Neural cell (in vitro differentiated cells): ENCODE results near the gene PBX3. TPM values are rescaled to one million over a fixed set of nuclear protein-coding genes. Genes with fewer than 3 reads are reported as not detected.

Source experiments
- H2AFZ ChIP-seq: fragments of 200-600, 300-800 bp; sonication (generic), shearing (Covaris generic); 2 replicates; pipeline ENCODE4 v1.6.0; 2014; ENCODE audit warnings: low read depth, mild to moderate bottlenecking, antibody characterized with exemption, low read length, moderate library complexity
- H3F3A ChIP-seq: fragments of 200-600 bp; shearing (Covaris generic); 2 replicates; pipeline ENCODE4 v1.6.1; 2016; ENCODE audit warnings: mild to moderate bottlenecking, moderate library complexity, mixed read lengths, antibody characterized with exemption, low read length; ENCODE audit not compliant: insufficient read depth, poor library complexity, severe bottlenecking
- H3K27ac ChIP-seq: fragments of 200-600, 300-800 bp; sonication (generic), shearing (Covaris generic); 2 replicates; pipeline ENCODE4 v1.5.1; 2014; ENCODE audit warnings: mild to moderate bottlenecking, low read length, moderate library complexity
- H3K27me3 ChIP-seq: fragments of 300-800, 200-600 bp; sonication (generic), shearing (Covaris generic); 2 replicates; pipeline ENCODE4 v1.6.0; 2014; ENCODE audit warnings: mild to moderate bottlenecking, low read depth, low read length, moderate library complexity; ENCODE audit not compliant: insufficient read depth
- H3K36me3 ChIP-seq: fragments of 300-800, 200-600 bp; sonication (generic), shearing (Covaris generic); 2 replicates; pipeline ENCODE4 v1.5.1; 2014; ENCODE audit warnings: mild to moderate bottlenecking, antibody characterized with exemption, low read length, moderate library complexity; ENCODE audit not compliant: insufficient read depth
- H3K4me2 ChIP-seq: fragments of 300-800, 200-600 bp; sonication (generic), shearing (Covaris generic); 2 replicates; pipeline ENCODE4 v1.6.0; 2014; ENCODE audit warnings: mild to moderate bottlenecking, low read length
- H3K4me3 ChIP-seq: fragments of 300-800, 200-600 bp; sonication (generic), shearing (Covaris generic); 2 replicates; pipeline ENCODE4 v1.5.1; 2014; ENCODE audit warnings: mild to moderate bottlenecking, low read length, moderate library complexity
- H3K79me2 ChIP-seq: fragments of 200-600 bp; shearing (Covaris generic); replicated peaks from 2 replicates; pipeline ENCODE4 v1.6.0; 2014; ENCODE audit warnings: mild to moderate bottlenecking, low read length, moderate library complexity; ENCODE audit not compliant: insufficient read depth
- H3K9ac ChIP-seq: fragments of 300-800, 200-600 bp; sonication (generic), shearing (Covaris generic); 2 replicates; pipeline ENCODE4 v1.6.1; 2016; ENCODE audit warnings: mild to moderate bottlenecking, low read length, mixed read lengths
- H3K9me2 ChIP-seq: fragments of 200-600 bp; shearing (Covaris generic); 2 replicates; pipeline ENCODE4 v1.6.1; 2016; ENCODE audit warnings: mild to moderate bottlenecking, low read length, mixed read lengths; ENCODE audit not compliant: insufficient read depth
- H3K9me3 ChIP-seq: fragments of 200-600, 300-800 bp; sonication (generic), shearing (Covaris generic); 2 replicates; pipeline ENCODE4 v1.6.1; 2016; ENCODE audit warnings: mild to moderate bottlenecking, mixed run types, low read length, moderate library complexity, mixed read lengths
- H4K20me1 ChIP-seq: fragments of 200-600 bp; shearing (Covaris generic); 2 replicates; pipeline ENCODE4 v1.6.1; 2016; ENCODE audit warnings: mild to moderate bottlenecking, mixed run types; ENCODE audit not compliant: insufficient read depth
- EP300 ChIP-seq: fragments of 450-650 bp; conservative IDR thresholded peaks from 2 replicates; pipeline ENCODE4 v1.6.1; 2014; ENCODE audit warnings: antibody characterized with exemption, mild to moderate bottlenecking, moderate library complexity; ENCODE audit not compliant: poor library complexity, severe bottlenecking
- EZH2 ChIP-seq: fragments of 200-600, 300-800 bp; shearing (Covaris generic), sonication (generic); IDR thresholded peaks from 2 replicates; pipeline ENCODE4 v1.6.1; 2014; ENCODE audit warnings: antibody characterized with exemption, low read length, borderline replicate concordance, mild to moderate bottlenecking; ENCODE audit not compliant: insufficient read depth, poor library complexity, severe bottlenecking
- MXI1 ChIP-seq: fragments of 450-650 bp; conservative IDR thresholded peaks from 2 replicates; pipeline ENCODE4 v1.6.1; 2014; ENCODE audit warnings: antibody characterized with exemption, mild to moderate bottlenecking; ENCODE audit not compliant: poor library complexity, severe bottlenecking
- POLR2AphosphoS5 ChIP-seq: IDR thresholded peaks from 2 replicates; pipeline ENCODE4 v1.6.1; 2012
- RAD21 ChIP-seq: fragments of 450-650 bp; conservative IDR thresholded peaks from 2 replicates; pipeline ENCODE4 v1.6.1; 2014; ENCODE audit warnings: antibody characterized with exemption, mild to moderate bottlenecking, moderate library complexity
- SMC3 ChIP-seq: fragments of 450-650 bp; conservative IDR thresholded peaks from 2 replicates; pipeline ENCODE4 v1.6.1; 2014; ENCODE audit warnings: antibody characterized with exemption, mild to moderate bottlenecking, moderate library complexity; ENCODE audit not compliant: poor library complexity
- TAF1 ChIP-seq: IDR thresholded peaks from 2 replicates; pipeline ENCODE4 v1.6.1; 2012; ENCODE audit warnings: low read depth
- polyA plus RNA-seq: library from polyadenylated mRNA; depleted of rRNA; stranded (reverse); fragments of >200 nt; gene quantifications from 2 replicates; pipeline ENCODE4 v1.2.3, GENCODE V29; 2014
- TF ChIP-seq, protein P1 (sequence below): IDR thresholded peaks from 2 replicates; pipeline ENCODE4 v1.6.1; 2012; ENCODE audit warnings: borderline replicate concordance
- TF ChIP-seq, protein P2 (sequence below): fragments of 450-650 bp; IDR thresholded peaks from 2 replicates; pipeline ENCODE4 v1.5.1; 2014; ENCODE audit warnings: antibody characterized with exemption, mild to moderate bottlenecking, moderate library complexity; ENCODE audit not compliant: poor library complexity, severe bottlenecking

Gene PBX3
- polyA plus RNA-seq, 1 donor from 2014 or later: 398 TPM

DNA sequence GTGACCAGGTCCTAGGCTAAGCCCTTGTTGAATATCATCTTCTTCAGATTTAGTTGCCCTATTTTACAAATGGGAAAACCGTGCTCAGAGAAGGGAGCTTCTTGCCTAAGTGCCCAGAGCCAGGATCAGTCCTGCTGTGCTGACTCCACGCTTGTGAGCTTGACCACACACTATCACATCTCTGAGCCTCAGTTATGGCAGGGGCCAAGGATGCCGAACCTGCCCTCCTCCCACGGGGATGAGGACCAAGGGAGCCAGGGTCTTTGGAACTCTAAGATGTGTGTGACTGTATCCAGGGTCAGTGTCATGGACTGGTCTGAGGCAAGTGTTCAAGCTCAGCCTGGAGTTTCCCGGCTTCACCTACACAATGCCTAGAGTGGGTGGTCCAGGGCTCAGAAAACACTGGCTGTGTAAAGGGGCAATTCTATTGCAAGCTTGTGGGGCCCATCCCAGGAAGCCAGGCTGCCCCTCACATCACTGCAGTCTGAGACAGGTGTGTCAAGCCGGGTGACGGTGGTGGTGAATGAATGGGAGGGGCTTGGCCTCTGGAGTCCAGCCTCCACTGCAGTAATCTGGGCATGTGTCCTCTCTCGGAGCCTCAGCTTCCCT, 235.7 kb downstream of the PBX3 start:
- Histone ChIP-seq H3K4me2 (no peak overlapping the region), H3K36me3 (no peaks in the 10 kb centered on the region)

DNA sequence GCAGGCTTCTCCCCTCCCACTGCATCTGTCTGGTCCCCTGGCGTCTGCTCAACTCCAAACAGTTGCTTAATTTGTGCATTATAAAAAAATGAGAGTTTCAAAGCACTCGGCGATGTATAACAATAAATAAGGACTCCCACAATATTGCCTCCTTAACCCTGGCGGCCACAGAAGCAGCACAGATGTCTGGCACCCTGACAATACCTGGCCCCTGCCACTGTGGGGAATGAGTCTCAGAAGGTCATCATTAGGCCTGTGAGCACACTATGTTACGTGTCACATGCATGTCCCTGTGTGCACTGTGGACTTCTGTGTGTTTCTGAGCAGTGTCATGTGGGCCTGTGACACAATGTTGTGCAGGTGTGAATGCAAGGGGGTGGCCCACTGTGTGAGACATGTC, 236.5 kb downstream of the PBX3 start:
- H3K27ac ChIP-seq: no peak overlapping the region
- H2AFZ ChIP-seq: no peak overlapping the region
- H3F3A ChIP-seq: no peaks in the 10 kb centered on the region
- no peak for TF ChIP-seq EZH2
- TF ChIP-seq, protein P1, sequence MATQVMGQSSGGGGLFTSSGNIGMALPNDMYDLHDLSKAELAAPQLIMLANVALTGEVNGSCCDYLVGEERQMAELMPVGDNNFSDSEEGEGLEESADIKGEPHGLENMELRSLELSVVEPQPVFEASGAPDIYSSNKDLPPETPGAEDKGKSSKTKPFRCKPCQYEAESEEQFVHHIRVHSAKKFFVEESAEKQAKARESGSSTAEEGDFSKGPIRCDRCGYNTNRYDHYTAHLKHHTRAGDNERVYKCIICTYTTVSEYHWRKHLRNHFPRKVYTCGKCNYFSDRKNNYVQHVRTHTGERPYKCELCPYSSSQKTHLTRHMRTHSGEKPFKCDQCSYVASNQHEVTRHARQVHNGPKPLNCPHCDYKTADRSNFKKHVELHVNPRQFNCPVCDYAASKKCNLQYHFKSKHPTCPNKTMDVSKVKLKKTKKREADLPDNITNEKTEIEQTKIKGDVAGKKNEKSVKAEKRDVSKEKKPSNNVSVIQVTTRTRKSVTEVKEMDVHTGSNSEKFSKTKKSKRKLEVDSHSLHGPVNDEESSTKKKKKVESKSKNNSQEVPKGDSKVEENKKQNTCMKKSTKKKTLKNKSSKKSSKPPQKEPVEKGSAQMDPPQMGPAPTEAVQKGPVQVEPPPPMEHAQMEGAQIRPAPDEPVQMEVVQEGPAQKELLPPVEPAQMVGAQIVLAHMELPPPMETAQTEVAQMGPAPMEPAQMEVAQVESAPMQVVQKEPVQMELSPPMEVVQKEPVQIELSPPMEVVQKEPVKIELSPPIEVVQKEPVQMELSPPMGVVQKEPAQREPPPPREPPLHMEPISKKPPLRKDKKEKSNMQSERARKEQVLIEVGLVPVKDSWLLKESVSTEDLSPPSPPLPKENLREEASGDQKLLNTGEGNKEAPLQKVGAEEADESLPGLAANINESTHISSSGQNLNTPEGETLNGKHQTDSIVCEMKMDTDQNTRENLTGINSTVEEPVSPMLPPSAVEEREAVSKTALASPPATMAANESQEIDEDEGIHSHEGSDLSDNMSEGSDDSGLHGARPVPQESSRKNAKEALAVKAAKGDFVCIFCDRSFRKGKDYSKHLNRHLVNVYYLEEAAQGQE: no peak
- TF ChIP-seq TAF1: no peak
- TF ChIP-seq MXI1: no peak
- no peak for TF ChIP-seq RAD21
- no peak for TF ChIP-seq EP300
- no peak for TF ChIP-seq POLR2AphosphoS5
- TF ChIP-seq, protein P2, sequence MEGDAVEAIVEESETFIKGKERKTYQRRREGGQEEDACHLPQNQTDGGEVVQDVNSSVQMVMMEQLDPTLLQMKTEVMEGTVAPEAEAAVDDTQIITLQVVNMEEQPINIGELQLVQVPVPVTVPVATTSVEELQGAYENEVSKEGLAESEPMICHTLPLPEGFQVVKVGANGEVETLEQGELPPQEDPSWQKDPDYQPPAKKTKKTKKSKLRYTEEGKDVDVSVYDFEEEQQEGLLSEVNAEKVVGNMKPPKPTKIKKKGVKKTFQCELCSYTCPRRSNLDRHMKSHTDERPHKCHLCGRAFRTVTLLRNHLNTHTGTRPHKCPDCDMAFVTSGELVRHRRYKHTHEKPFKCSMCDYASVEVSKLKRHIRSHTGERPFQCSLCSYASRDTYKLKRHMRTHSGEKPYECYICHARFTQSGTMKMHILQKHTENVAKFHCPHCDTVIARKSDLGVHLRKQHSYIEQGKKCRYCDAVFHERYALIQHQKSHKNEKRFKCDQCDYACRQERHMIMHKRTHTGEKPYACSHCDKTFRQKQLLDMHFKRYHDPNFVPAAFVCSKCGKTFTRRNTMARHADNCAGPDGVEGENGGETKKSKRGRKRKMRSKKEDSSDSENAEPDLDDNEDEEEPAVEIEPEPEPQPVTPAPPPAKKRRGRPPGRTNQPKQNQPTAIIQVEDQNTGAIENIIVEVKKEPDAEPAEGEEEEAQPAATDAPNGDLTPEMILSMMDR: no peak
- TF ChIP-seq SMC3: no peak
- H3K36me3 ChIP-seq: no peaks in the 10 kb centered on the region
- H3K4me2 ChIP-seq: no peak overlapping the region
- H3K27me3 ChIP-seq: no peaks in the 10 kb centered on the region
- H3K9me2 ChIP-seq: no peaks in the 10 kb centered on the region
- H3K9ac ChIP-seq: no peak overlapping the region
- no peaks in the 10 kb centered on the region for H4K20me1 ChIP-seq
- no peak overlapping the region for H3K4me3 ChIP-seq
- H3K9me3 ChIP-seq: no peaks in the 10 kb centered on the region
- no peaks in the 10 kb centered on the region for H3K79me2 ChIP-seq

More for the DNA sequence above, 235.7 kb downstream of the PBX3 start:
- Histone ChIP-seq H4K20me1 (no peaks in the 10 kb centered on the region), H3K79me2 (no peaks in the 10 kb centered on the region), H3K27me3 (no peaks in the 10 kb centered on the region), H3K9me3 (no peaks in the 10 kb centered on the region), H3K4me3 (no peak overlapping the region), H3F3A (no peaks in the 10 kb centered on the region), H2AFZ (no peak overlapping the region), H3K9ac (no peak overlapping the region), H3K27ac (no peak overlapping the region), H3K9me2 (no peaks in the 10 kb centered on the region)
- TF ChIP-seq SMC3 (no peak), RAD21 (no peak), TAF1 (no peak), EP300 (no peak), MXI1 (no peak), EZH2 (no peak), POLR2AphosphoS5 (no peak)
- TF ChIP-seq, protein P2: no peak
- TF ChIP-seq, protein P1: no peak
